Endothelial cell of umbilical vein (primary cell): ENCODE results near the gene HTR6. TPM values are rescaled to one million over a fixed set of nuclear protein-coding genes. Genes with fewer than 3 reads are reported as not detected.

Source experiments
- BruUV-seq: library from RNA; stranded (reverse); fragments of 400-500 nt; replicated peaks from 2 replicates; lab custom pipeline; 2021; lab: Mats Ljungman, UMichigan
- CTCF ChIA-PET: fragments of 300-600, 350-600 bp; sonication (Branson Sonifier 250); formaldehyde crosslinking; loops from one replicate; lab custom pipeline; 2021; ENCODE audit warnings: antibody characterized with exemption, inconsistent platforms; lab: Charles Lee
- POLR2A ChIA-PET: fragments of 300-600, 350-600 bp; sonication (Branson Sonifier 250); formaldehyde crosslinking; loops from one replicate; lab custom pipeline; 2021; ENCODE audit warnings: antibody characterized with exemption, inconsistent platforms; lab: Charles Lee
- DNase-seq: peaks from one replicate; pipeline ENCODE4 v3.0.0-alpha.2; 2011; ENCODE audit warnings: low read depth, low spot score
- FAIRE-seq: peaks from 2 replicates; lab custom pipeline; 2011; peaks lifted over from hg19 to GRCh38; lab: Jason Lieb, UNC
- H2AFZ ChIP-seq: 2 replicates; pipeline ENCODE4 v1.6.0; 2012; ENCODE audit warnings: low read depth, low read length, control low read depth, inconsistent platforms
- H3K27ac ChIP-seq: 2 replicates; pipeline ENCODE4 v1.5.1; 2011; ENCODE audit warnings: low read depth, mild to moderate bottlenecking, control low read depth, low read length, moderate library complexity; ENCODE audit not compliant: insufficient read depth
- H3K27me3 ChIP-seq, 2 experiments: 2 replicates each; pipeline versions ENCODE4 v1.6.0 to v1.6.1; 2011; ENCODE audit warnings: low read length in 2 of 2, mixed read lengths in 1 of 2; ENCODE audit not compliant: control insufficient read depth in 2 of 2, insufficient read depth in 2 of 2
- H3K36me3 ChIP-seq, 2 experiments: 2 replicates in 1 of 2; 3 replicates in 1 of 2; pipeline ENCODE4 v1.5.1; 2011; ENCODE audit warnings: low read length in 2 of 2, mild to moderate bottlenecking in 1 of 2, moderate library complexity in 1 of 2; ENCODE audit not compliant: control insufficient read depth in 2 of 2, insufficient read depth in 2 of 2; ENCODE audit errors: extremely low read depth in 1 of 2
- H3K4me1 ChIP-seq: 3 replicates; pipeline ENCODE4 v1.5.1; 2011; ENCODE audit warnings: mild to moderate bottlenecking, low read length; ENCODE audit not compliant: control insufficient read depth, insufficient read depth; ENCODE audit errors: extremely low read depth
- H3K4me2 ChIP-seq: 2 replicates; pipeline ENCODE4 v1.6.1; 2011; ENCODE audit warnings: low read length, control low read depth, mixed read lengths; ENCODE audit not compliant: insufficient read depth
- H3K4me3 ChIP-seq, 3 experiments: fragments of 200-600 bp in 1 of 3; sonication (generic), shearing (Covaris generic) in 1 of 3; replicated peaks in 1 of 3; 2 replicates each; pipeline ENCODE4 v1.5.1; 2011 to 2016; ENCODE audit warnings: control low read depth in 3 of 3, low read length in 3 of 3, mild to moderate bottlenecking in 2 of 3, inconsistent platforms in 1 of 3, low read depth in 1 of 3, moderate library complexity in 1 of 3; ENCODE audit not compliant: insufficient read depth in 1 of 3
- H3K79me2 ChIP-seq: 2 replicates; pipeline ENCODE4 v1.6.0; 2012; ENCODE audit warnings: low read length, inconsistent platforms; ENCODE audit not compliant: control insufficient read depth, insufficient read depth
- H3K9ac ChIP-seq: replicated peaks from 2 replicates; pipeline ENCODE3; 2011; ENCODE audit warnings: low read length, control low read depth; ENCODE audit not compliant: insufficient read depth; ENCODE audit errors: extremely low read depth
- H3K9me1 ChIP-seq: replicated peaks from 3 replicates; pipeline ENCODE4 v1.6.0; 2011; ENCODE audit warnings: mild to moderate bottlenecking, low read length; ENCODE audit not compliant: control insufficient read depth, insufficient read depth; ENCODE audit errors: extremely low read depth
- H3K9me3 ChIP-seq: replicated peaks from 2 replicates; pipeline ENCODE4 v1.5.1; 2012; ENCODE audit warnings: low read length, inconsistent platforms; ENCODE audit not compliant: control insufficient read depth, insufficient read depth
- H4K20me1 ChIP-seq: replicated peaks from 2 replicates; pipeline ENCODE3; 2011; ENCODE audit warnings: mild to moderate bottlenecking, low read length; ENCODE audit not compliant: control insufficient read depth, insufficient read depth; ENCODE audit errors: extremely low read depth
- EZH2 ChIP-seq: IDR thresholded peaks from 2 replicates; pipeline ENCODE4 v1.6.1; 2012; ENCODE audit warnings: borderline replicate concordance, low read depth, mild to moderate bottlenecking, moderate library complexity, low read length, inconsistent platforms; ENCODE audit not compliant: severe bottlenecking
- FOS ChIP-seq: IDR thresholded peaks from 2 replicates; pipeline ENCODE4 v1.6.1; 2011; ENCODE audit warnings: mild to moderate bottlenecking, low read length, moderate library complexity, borderline replicate concordance; ENCODE audit not compliant: insufficient read depth
- GATA2 ChIP-seq: IDR thresholded peaks from 2 replicates; pipeline ENCODE4 v1.7.0; 2011; ENCODE audit warnings: low read depth, mild to moderate bottlenecking, moderate library complexity, mixed read lengths, low read length; ENCODE audit not compliant: insufficient read length, insufficient read depth
- POLR2A ChIP-seq: IDR thresholded peaks from 2 replicates; pipeline ENCODE4 v1.6.1; 2012; ENCODE audit warnings: low read depth, mild to moderate bottlenecking, control low read depth, low read length
- POLR2AphosphoS5 ChIP-seq: IDR thresholded peaks from 2 replicates; pipeline ENCODE4 v1.6.1; 2012; ENCODE audit warnings: low read depth, mild to moderate bottlenecking, control low read depth, low read length, moderate library complexity; ENCODE audit not compliant: insufficient read depth
- dilution Hi-C: fragments of 300-500 bp; cut with MboI; formaldehyde crosslinking; loops from one replicate; pipeline ENCODE4 v1.15.0; 2019; ENCODE audit warnings: low sequenced_read_pairs; ENCODE audit not compliant: extremely low pct_ligation_motif_present
- intact Hi-C: fragments of 100-400 bp; cut with micrococcal nuclease; formaldehyde crosslinking; loops from one replicate; pipeline ENCODE4 v1.10.0; 2022
- polyA plus RNA-seq, 4 experiments: library from polyadenylated mRNA; depleted of rRNA in 3 of 4; stranded (reverse) in 3 of 4; unstranded in 1 of 4; fragments of >200 nt; gene quantifications; 2 replicates each; pipeline versions ENCODE4 v1.2.1 to v1.2.3, GENCODE V29; 2011 to 2012; ENCODE audit warnings: missing spikeins in 1 of 4
- total RNA-seq: library from RNA; stranded (reverse); gene quantifications from 2 replicates; pipeline ENCODE4 v1.2.3, GENCODE V29; 2021
- TF ChIP-seq, protein P1 (sequence below), 2 donors: IDR thresholded peaks; 1 replicate in 1 of 2; 2 replicates in 1 of 2; pipeline ENCODE4 v1.5.1; 2011; ENCODE audit warnings: low read length in 2 of 2, mild to moderate bottlenecking in 2 of 2, moderate library complexity in 2 of 2, control low read depth in 1 of 2, inconsistent platforms in 1 of 2, low read depth in 1 of 2; ENCODE audit not compliant: insufficient read depth in 1 of 2; ENCODE audit errors: extremely low read depth in 1 of 2

The HTR6 gene
- total and polyA plus RNA-seq, 2 donors (not counting 3 experiments of a cell fraction or from before 2014, with no cell fraction given) = not detected

DNA sequence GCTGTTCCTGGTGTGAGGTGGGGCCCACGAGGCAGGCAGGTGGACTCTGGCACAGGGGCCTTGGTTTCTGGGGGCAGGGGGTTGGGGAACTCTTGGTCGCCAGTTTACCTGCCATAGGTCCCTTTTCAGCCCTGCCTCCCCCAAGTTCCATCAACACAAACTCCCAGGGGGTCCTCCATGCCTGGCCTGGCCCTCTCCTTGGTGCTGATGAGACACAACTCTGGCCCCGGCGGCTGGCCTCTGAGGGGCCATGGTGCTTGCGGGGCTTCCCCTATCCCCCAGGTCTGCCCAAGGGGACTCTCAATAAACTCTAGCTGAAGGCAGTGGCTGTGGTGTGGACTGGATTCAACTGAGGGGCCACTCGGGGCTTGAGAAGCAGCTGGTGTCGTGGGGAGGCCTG is 16.0 kb downstream of the HTR6 start:
- H4K20me1 ChIP-seq = no peaks in the 10 kb centered on the region
- no peak for FAIRE-seq
- intact Hi-C loops = no loop called here
- no TSS peak for BruUV-seq
- no peaks in the 10 kb centered on the region for H3K27me3 ChIP-seq
- dilution Hi-C loops = no loop called here
- H3K9ac ChIP-seq = no peak overlapping the region
- CTCF ChIA-PET = interaction anchor here (1.2 to 2.7 kb wide), 2 partner anchors 19 to 24 kb away, joined by 6 to 12 read pairs; no protein-coding TSS in a partner anchor
- no peak overlapping the region for H3K4me2 ChIP-seq
- H3K79me2 ChIP-seq = no peaks in the 10 kb centered on the region
- no peaks in the 10 kb centered on the region for H3K9me1 ChIP-seq
- no peak overlapping the region for H3K27ac ChIP-seq
- DNase-seq = no peak
- no peak overlapping the region for H2AFZ ChIP-seq
- H3K9me3 ChIP-seq = no peaks in the 10 kb centered on the region
- POLR2A ChIA-PET = no interaction called here
- H3K4me3 ChIP-seq = no peak overlapping the region
- TF ChIP-seq POLR2AphosphoS5 = no peak
- no peak for TF ChIP-seq FOS
- no peak for TF ChIP-seq POLR2A
- no peak for TF ChIP-seq GATA2
- TF ChIP-seq EZH2 = no peak
- TF ChIP-seq, protein P1, sequence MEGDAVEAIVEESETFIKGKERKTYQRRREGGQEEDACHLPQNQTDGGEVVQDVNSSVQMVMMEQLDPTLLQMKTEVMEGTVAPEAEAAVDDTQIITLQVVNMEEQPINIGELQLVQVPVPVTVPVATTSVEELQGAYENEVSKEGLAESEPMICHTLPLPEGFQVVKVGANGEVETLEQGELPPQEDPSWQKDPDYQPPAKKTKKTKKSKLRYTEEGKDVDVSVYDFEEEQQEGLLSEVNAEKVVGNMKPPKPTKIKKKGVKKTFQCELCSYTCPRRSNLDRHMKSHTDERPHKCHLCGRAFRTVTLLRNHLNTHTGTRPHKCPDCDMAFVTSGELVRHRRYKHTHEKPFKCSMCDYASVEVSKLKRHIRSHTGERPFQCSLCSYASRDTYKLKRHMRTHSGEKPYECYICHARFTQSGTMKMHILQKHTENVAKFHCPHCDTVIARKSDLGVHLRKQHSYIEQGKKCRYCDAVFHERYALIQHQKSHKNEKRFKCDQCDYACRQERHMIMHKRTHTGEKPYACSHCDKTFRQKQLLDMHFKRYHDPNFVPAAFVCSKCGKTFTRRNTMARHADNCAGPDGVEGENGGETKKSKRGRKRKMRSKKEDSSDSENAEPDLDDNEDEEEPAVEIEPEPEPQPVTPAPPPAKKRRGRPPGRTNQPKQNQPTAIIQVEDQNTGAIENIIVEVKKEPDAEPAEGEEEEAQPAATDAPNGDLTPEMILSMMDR (IDR thresholded peaks at IDR 0.05; ENCODE audit: extremely low read depth in 1 of 2, insufficient read depth in 1 of 2, low read depth in 1 of 2, low read length in 2 of 2) = no peak
- no peaks in the 10 kb centered on the region for H3K4me1 ChIP-seq
- no peaks in the 10 kb centered on the region for H3K36me3 ChIP-seq
